Measurements from ENCODE around the gene BACE2.

GRCh38 chr21:41269535-41269934 lies 101.6 kb downstream of the BACE2 start:
- TF ChIP-seq, protein P1, sequence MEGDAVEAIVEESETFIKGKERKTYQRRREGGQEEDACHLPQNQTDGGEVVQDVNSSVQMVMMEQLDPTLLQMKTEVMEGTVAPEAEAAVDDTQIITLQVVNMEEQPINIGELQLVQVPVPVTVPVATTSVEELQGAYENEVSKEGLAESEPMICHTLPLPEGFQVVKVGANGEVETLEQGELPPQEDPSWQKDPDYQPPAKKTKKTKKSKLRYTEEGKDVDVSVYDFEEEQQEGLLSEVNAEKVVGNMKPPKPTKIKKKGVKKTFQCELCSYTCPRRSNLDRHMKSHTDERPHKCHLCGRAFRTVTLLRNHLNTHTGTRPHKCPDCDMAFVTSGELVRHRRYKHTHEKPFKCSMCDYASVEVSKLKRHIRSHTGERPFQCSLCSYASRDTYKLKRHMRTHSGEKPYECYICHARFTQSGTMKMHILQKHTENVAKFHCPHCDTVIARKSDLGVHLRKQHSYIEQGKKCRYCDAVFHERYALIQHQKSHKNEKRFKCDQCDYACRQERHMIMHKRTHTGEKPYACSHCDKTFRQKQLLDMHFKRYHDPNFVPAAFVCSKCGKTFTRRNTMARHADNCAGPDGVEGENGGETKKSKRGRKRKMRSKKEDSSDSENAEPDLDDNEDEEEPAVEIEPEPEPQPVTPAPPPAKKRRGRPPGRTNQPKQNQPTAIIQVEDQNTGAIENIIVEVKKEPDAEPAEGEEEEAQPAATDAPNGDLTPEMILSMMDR (conservative IDR thresholded peaks at IDR 0.05): no peak
- no peak for TF ChIP-seq EZH2 (IDR thresholded peaks at IDR 0.05; ENCODE audit: low read depth)
